Hepatocyte (in vitro differentiated cells): ENCODE results near the gene CCDC9B.

Experiments used
- CTCF ChIP-seq: fragments of 200-600 bp; sonication (generic); IDR thresholded peaks from 2 replicates; pipeline ENCODE4 v1.5.1; 2016; ENCODE audit warnings: antibody characterized with exemption, mild to moderate bottlenecking; ENCODE audit not compliant: poor library complexity
- EZH2phosphoT487 ChIP-seq: fragments of 200-600 bp; sonication (generic); IDR thresholded peaks from one replicate; pipeline ENCODE4 v1.6.1; 2018; ENCODE audit warnings: antibody characterized with exemption, mild to moderate bottlenecking, low read depth, moderate library complexity; ENCODE audit not compliant: unreplicated experiment, severe bottlenecking

- no peak for TF ChIP-seq CTCF
- TF ChIP-seq EZH2phosphoT487: no peak
Measured at GRCh38 chr15:40386480-40386879, 45.7 kb upstream of the CCDC9B start.
